ENCODE measurements around the gene ASAP2. TPM values are rescaled to one million over a fixed set of nuclear protein-coding genes. Genes with fewer than 3 reads are reported as not detected.
A peak's percentile ranks its signal among the peaks of the same experiment; 100 is the strongest.

ASAP2 gene
- total RNA-seq, 4 donors from 2014 or later = 22.0 to 54.6 (median 30.0) TPM

GRCh38 chr2:9333591-9334171 is 127.1 kb downstream of the ASAP2 start:
- Histone ChIP-seq H3K36me3 (peaks cover 8% of the 10 kb centered on the region), H3K9me3 (no peaks in the 10 kb centered on the region), H3K4me3 (no peak overlapping the region), H3K27me3 (no peaks in the 10 kb centered on the region), H3K4me1 (peaks cover 11% of the 10 kb centered on the region), H3K27ac (no peak overlapping the region)
- TF ChIP-seq CTCF (IDR thresholded peaks at IDR 0.05) = peak; percentile 42 to 71
- TF ChIP-seq EP300 (IDR thresholded peaks at IDR 0.05) = no peak
- WGBS = 42% methylated on average over 7 of the region's 7 CpGs
- DNase-seq (ENCODE audit: low spot score in 2 of 2) = no peak

- DNase-seq (ENCODE audit: low spot score in 2 of 2) = no peak
- 89% methylated on average over 14 of the region's 14 CpGs for WGBS
- no peaks in the 10 kb centered on the region for H3K9me3 ChIP-seq
- H3K36me3 ChIP-seq = peaks cover 6% of the 10 kb centered on the region
- no peak for TF ChIP-seq EP300 (IDR thresholded peaks at IDR 0.05)
- TF ChIP-seq CTCF (IDR thresholded peaks at IDR 0.05) = no peak
- TF ChIP-seq POLR2A (IDR thresholded peaks at IDR 0.05) = no peak
- no peak for TF ChIP-seq POLR2AphosphoS5 (IDR thresholded peaks at IDR 0.05)
- H3K4me1 ChIP-seq = peaks cover 11% of the 10 kb centered on the region
- H3K27ac ChIP-seq = no peak overlapping the region
- no peak overlapping the region for H3K4me3 ChIP-seq
- no peaks in the 10 kb centered on the region for H3K27me3 ChIP-seq
These were observed 128.1 kb downstream of the ASAP2 start for GRCh38 chr2:9334761-9335160.

GRCh38 chr2:9335322-9335832 is 128.8 kb downstream of the ASAP2 start:
- Histone ChIP-seq H3K9me3 (no peaks in the 10 kb centered on the region), H3K27ac (no peak overlapping the region), H3K4me1 (peaks cover 11% of the 10 kb centered on the region), H3K27me3 (no peaks in the 10 kb centered on the region), H3K4me3 (no peak overlapping the region), H3K36me3 (peaks cover 9% of the 10 kb centered on the region)
- DNase-seq (ENCODE audit: low spot score in 2 of 2) = no peak
- 89% methylated on average over 6 of the region's 6 CpGs for WGBS
- TF ChIP-seq POLR2AphosphoS5 (IDR thresholded peaks at IDR 0.05) (no peak), CTCF (IDR thresholded peaks at IDR 0.05) (no peak), EP300 (IDR thresholded peaks at IDR 0.05) (no peak), POLR2A (IDR thresholded peaks at IDR 0.05) (no peak)

- Histone ChIP-seq H3K9me3 (no peaks in the 10 kb centered on the region), H3K27me3 (no peaks in the 10 kb centered on the region), H3K36me3 (peaks cover 11% of the 10 kb centered on the region), H3K4me3 (no peak overlapping the region), H3K4me1 (peaks cover 11% of the 10 kb centered on the region), H3K27ac (no peak overlapping the region)
- DNase-seq (ENCODE audit: low spot score in 2 of 2) = no peak
- 53% methylated on average over 2 of the region's 2 CpGs for whole genome bisulfite sequencing
- TF ChIP-seq POLR2AphosphoS5 (IDR thresholded peaks at IDR 0.05) (no peak), EP300 (IDR thresholded peaks at IDR 0.05) (no peak), POLR2A (IDR thresholded peaks at IDR 0.05) (no peak), CTCF (IDR thresholded peaks at IDR 0.05) (no peak)
These were observed 129.6 kb downstream of the ASAP2 start for GRCh38 chr2:9336241-9336575.

GRCh38 chr2:9336576-9337314 is 130.1 kb downstream of the ASAP2 start:
- TF ChIP-seq POLR2AphosphoS5 (IDR thresholded peaks at IDR 0.05) (no peak), POLR2A (IDR thresholded peaks at IDR 0.05) (no peak), CTCF (IDR thresholded peaks at IDR 0.05) (no peak), EP300 (IDR thresholded peaks at IDR 0.05) (no peak)
- H3K27me3 ChIP-seq = no peaks in the 10 kb centered on the region
- H3K27ac ChIP-seq = no peak overlapping the region
- H3K9me3 ChIP-seq = no peaks in the 10 kb centered on the region
- DNase-seq (ENCODE audit: low spot score in 2 of 2) = no peak
- 48% methylated on average over 14 of the region's 14 CpGs for WGBS
- H3K4me1 ChIP-seq = peaks cover 11% of the 10 kb centered on the region
- peaks cover 12% of the 10 kb centered on the region for H3K36me3 ChIP-seq
- H3K4me3 ChIP-seq = no peak overlapping the region

All from suprapubic skin (tissue), 4 donors.